Lower leg skin (tissue), 4 donors: Measurements from ENCODE around the gene ATCAY. TPM values are rescaled to one million over a fixed set of nuclear protein-coding genes. Genes with fewer than 3 reads are reported as not detected.

Source experiments
- DNase-seq, 2 donors: peaks; one replicate each; pipeline ENCODE4 v3.0.0-alpha.2; 2019; ENCODE audit warnings: low spot score in 2 of 2
- H3K4me3 ChIP-seq: fragments of 200-600 bp; sonication (generic); 2 replicates; pipeline ENCODE4 v1.5.1; 2017; ENCODE audit warnings: mild to moderate bottlenecking, low read depth; ENCODE audit not compliant: poor library complexity, severe bottlenecking
- POLR2A ChIP-seq, 2 donors: fragments of 450-650 bp; IDR thresholded peaks; one replicate each; pipeline ENCODE4 v1.6.1; 2016 to 2017; ENCODE audit warnings: antibody characterized with exemption in 2 of 2, mild to moderate bottlenecking in 1 of 2, moderate library complexity in 1 of 2
- WGBS, 2 donors: methylation state at CpG; one replicate each; pipeline ENCODE4 v1.1.5; 2018; 5-methylcytosine and 5-hydroxymethylcytosine counted together
- intact Hi-C: fragments of 100-400 bp; cut with DNase I; formaldehyde crosslinking; loops from one replicate; pipeline ENCODE4 v1.15.0; 2023; ENCODE audit warnings: low total_unique reads
- total RNA-seq, 4 donors: library from RNA; depleted of rRNA; stranded (reverse); fragments of >200 nt; gene quantifications; one replicate each; pipeline ENCODE4 v1.1.0, GENCODE V29; 2016
- TF ChIP-seq, protein P1 (sequence below), 3 donors: fragments of 450-650 bp; IDR thresholded peaks; one replicate each; pipeline ENCODE4 v1.5.1; 2016; ENCODE audit warnings: antibody characterized with exemption in 3 of 3, mild to moderate bottlenecking in 3 of 3, moderate library complexity in 2 of 3

ATCAY gene
- total RNA-seq, 4 donors from 2014 or later = not detected

DNA sequence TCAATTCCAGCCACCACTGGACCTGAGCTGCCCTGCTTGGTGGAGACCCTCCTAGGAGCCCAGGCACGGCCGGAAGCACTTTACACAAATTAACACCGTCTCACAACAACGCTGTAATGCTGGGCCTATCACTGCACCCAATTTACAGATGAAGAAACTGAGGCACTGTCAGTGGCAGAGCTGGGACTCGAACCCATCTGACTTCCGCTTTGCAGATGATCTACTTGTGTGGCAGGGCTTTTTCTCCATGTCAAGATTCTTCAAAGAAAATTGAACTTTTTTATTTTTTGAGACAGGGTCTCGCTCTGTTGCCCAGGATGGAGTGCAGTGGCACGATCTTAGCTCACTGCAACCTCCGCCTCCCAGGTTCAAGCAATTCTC is 45.4 kb upstream of the ATCAY start:
- DNase-seq = no peak
- TF ChIP-seq, protein P1, sequence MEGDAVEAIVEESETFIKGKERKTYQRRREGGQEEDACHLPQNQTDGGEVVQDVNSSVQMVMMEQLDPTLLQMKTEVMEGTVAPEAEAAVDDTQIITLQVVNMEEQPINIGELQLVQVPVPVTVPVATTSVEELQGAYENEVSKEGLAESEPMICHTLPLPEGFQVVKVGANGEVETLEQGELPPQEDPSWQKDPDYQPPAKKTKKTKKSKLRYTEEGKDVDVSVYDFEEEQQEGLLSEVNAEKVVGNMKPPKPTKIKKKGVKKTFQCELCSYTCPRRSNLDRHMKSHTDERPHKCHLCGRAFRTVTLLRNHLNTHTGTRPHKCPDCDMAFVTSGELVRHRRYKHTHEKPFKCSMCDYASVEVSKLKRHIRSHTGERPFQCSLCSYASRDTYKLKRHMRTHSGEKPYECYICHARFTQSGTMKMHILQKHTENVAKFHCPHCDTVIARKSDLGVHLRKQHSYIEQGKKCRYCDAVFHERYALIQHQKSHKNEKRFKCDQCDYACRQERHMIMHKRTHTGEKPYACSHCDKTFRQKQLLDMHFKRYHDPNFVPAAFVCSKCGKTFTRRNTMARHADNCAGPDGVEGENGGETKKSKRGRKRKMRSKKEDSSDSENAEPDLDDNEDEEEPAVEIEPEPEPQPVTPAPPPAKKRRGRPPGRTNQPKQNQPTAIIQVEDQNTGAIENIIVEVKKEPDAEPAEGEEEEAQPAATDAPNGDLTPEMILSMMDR (IDR thresholded peaks at IDR 0.05) = no peak
- TF ChIP-seq POLR2A (IDR thresholded peaks at IDR 0.05) = no peak
- intact Hi-C loops = no loop called here
- WGBS, 2 donors = 89 to 95% methylated on average over 9 of the region's 9 CpGs
- H3K4me3 ChIP-seq = no peak overlapping the region

DNA sequence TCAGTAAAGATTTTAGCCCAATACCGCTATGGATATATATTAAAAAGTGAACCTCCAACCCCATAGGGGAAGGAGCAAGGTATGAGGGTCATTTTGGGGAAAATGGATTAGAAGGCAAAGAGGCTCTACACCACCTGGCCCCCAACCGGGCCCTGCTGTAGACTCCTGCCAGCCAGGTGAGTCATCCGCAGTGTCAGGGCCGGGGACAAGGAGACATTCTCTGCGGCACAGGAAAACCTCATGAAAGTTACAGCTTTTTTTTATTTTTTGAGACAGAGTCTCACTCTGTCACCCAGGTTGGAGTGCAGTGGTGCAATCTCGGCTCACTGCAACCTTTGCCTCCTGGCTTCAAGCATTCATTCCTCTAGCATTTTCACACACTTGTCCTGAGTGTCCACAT is 43.6 kb upstream of the ATCAY start:
- WGBS, 2 donors = 85 to 87% methylated on average over 6 of the region's 6 CpGs
- DNase-seq = no peak
- no peak for TF ChIP-seq POLR2A (IDR thresholded peaks at IDR 0.05)
- TF ChIP-seq, protein P1 (IDR thresholded peaks at IDR 0.05) = no peak
- intact Hi-C loops = no loop called here
- H3K4me3 ChIP-seq = no peak overlapping the region

DNA sequence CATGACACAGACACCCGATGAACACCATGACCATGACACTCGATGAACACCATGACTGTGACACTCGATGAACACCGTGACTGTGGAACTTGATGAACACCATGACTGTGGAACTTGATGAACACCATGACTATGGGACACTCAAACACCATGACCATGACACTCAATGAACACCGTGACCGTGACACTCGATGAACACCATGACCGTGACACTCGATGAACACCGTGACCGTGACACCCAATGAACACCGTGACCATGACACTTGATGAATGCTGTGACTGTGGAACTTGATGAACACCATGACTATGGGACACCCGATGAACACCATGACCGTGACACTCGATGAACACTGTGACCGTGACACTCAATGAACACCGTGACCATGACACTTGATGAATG is 43.2 kb upstream of the ATCAY start:
- DNase-seq = no peak
- no peak overlapping the region for H3K4me3 ChIP-seq
- TF ChIP-seq POLR2A (IDR thresholded peaks at IDR 0.05) = no peak
- TF ChIP-seq, protein P1 (IDR thresholded peaks at IDR 0.05) = no peak
- 92 to 94% methylated on average over 17 of the region's 17 CpGs for WGBS, 2 donors
- intact Hi-C loops = no loop called here

DNA sequence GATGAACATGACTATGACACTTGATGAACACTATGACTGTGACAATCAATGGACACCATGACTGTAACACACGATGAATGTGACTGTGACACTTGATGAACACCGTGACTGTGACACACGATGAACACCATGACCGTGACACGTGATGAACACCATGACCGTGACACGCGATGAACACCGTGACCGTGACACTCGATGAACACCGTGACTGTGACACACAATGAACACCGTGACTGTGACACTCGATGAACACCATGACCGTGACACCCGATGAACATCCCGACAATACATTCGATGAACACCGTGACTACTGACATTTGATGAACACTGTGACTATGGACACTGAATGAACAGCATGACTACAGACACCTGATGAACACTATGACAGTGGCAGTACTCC is 42.6 kb upstream of the ATCAY start:
- TF ChIP-seq, protein P1 (IDR thresholded peaks at IDR 0.05) = no peak
- TF ChIP-seq POLR2A (IDR thresholded peaks at IDR 0.05) = no peak
- H3K4me3 ChIP-seq = no peak overlapping the region
- no peak for DNase-seq
- intact Hi-C loops = no loop called here
- 93 to 94% methylated on average over 19 of the region's 19 CpGs for WGBS, 2 donors

- intact Hi-C loops = no loop called here
- no peak overlapping the region for H3K4me3 ChIP-seq
- no peak for TF ChIP-seq POLR2A (IDR thresholded peaks at IDR 0.05)
- TF ChIP-seq, protein P1 (IDR thresholded peaks at IDR 0.05) = no peak
- WGBS, 2 donors = 75 to 79% methylated on average over 13 of the region's 13 CpGs
- no peak for DNase-seq
These were observed 41.8 kb upstream of the ATCAY start for GRCh38 chr19:3838661-3839060.

DNA sequence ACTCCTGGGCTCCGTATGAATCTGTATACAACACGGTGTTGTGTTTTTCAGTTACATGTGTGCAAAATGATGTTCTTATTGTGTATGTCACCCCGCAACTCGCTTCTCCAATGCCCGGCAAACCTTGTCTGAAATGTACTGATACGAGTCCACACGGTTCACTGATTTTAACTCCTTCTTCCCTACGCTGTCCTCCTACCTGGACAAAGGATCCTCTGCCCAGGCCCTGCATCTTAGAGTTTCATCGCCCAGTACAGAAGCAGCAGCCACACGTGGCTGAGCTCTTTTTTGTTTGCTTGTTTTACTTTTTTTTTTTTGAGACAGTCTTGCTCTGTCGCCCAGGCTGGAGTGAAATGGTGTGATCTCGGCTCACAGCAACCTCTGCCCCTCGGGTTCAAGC is 40.5 kb upstream of the ATCAY start:
- DNase-seq = no peak
- TF ChIP-seq, protein P1 (IDR thresholded peaks at IDR 0.05) = no peak
- TF ChIP-seq POLR2A (IDR thresholded peaks at IDR 0.05) = no peak
- intact Hi-C loops = no loop called here
- WGBS, 2 donors = 77 to 80% methylated on average over 13 of the region's 13 CpGs
- H3K4me3 ChIP-seq = no peak overlapping the region
